Mesenchymal stem cell (in vitro differentiated cells and primary cell): ENCODE data around the gene MYO9A.
A peak's percentile ranks its signal among the peaks of the same experiment; 100 is the strongest.

Experiments used
- DNase-seq: peaks from one replicate; pipeline ENCODE4 v3.0.0-alpha.2; 2013
- H2AFZ ChIP-seq: one replicate; pipeline ENCODE4 v1.6.1; 2013; ENCODE audit warnings: low read depth, mild to moderate bottlenecking, control low read depth, inconsistent platforms, low read length, moderate library complexity
- H2AK5ac ChIP-seq: 2 replicates; pipeline ENCODE4 v1.6.1; 2013; ENCODE audit warnings: low read length, moderate library complexity, mild to moderate bottlenecking, inconsistent platforms; ENCODE audit not compliant: severe bottlenecking
- H2BK120ac ChIP-seq: one replicate; pipeline ENCODE4 v1.6.1; 2013; ENCODE audit warnings: low read depth, mild to moderate bottlenecking, inconsistent platforms, low read length, moderate library complexity
- H2BK12ac ChIP-seq, 2 experiments: one replicate each; pipeline ENCODE4 v1.6.1; 2013; ENCODE audit warnings: inconsistent platforms in 2 of 2, low read length in 2 of 2, mild to moderate bottlenecking in 2 of 2, moderate library complexity in 2 of 2, control low read depth in 1 of 2
- H2BK15ac ChIP-seq: one replicate; pipeline ENCODE4 v1.6.1; 2013; ENCODE audit warnings: mild to moderate bottlenecking, low read depth, inconsistent platforms; ENCODE audit not compliant: poor library complexity, severe bottlenecking
- H2BK5ac ChIP-seq: 2 replicates; pipeline ENCODE4 v1.6.1; 2013; ENCODE audit warnings: low read depth, mild to moderate bottlenecking, low read length, control low read depth, inconsistent platforms; ENCODE audit not compliant: poor library complexity, severe bottlenecking
- H3K14ac ChIP-seq, 2 experiments: one replicate each; pipeline ENCODE4 v1.6.1; 2013; ENCODE audit warnings: inconsistent platforms in 2 of 2, low read length in 2 of 2, control low read depth in 1 of 2, mild to moderate bottlenecking in 1 of 2, moderate library complexity in 1 of 2
- H3K18ac ChIP-seq, 2 experiments: one replicate each; pipeline ENCODE4 v1.6.1; 2013; ENCODE audit warnings: inconsistent platforms in 2 of 2, low read length in 2 of 2, control low read depth in 1 of 2, low read depth in 1 of 2, mild to moderate bottlenecking in 1 of 2
- H3K23ac ChIP-seq, 2 experiments: one replicate each; pipeline ENCODE4 v1.6.1; 2013; ENCODE audit warnings: inconsistent platforms in 2 of 2, low read length in 2 of 2, mild to moderate bottlenecking in 2 of 2, moderate library complexity in 2 of 2, control low read depth in 1 of 2
- H3K27ac ChIP-seq: 2 replicates; pipeline ENCODE4 v1.5.1; 2013; ENCODE audit warnings: mild to moderate bottlenecking, moderate library complexity, low read length, control low read depth, inconsistent platforms; ENCODE audit not compliant: poor library complexity, severe bottlenecking
- H3K27me3 ChIP-seq, 2 experiments: 2 replicates each; pipeline versions ENCODE4 v1.6.1 to v1.7.0; 2013; ENCODE audit warnings: low read length in 2 of 2, mild to moderate bottlenecking in 2 of 2, moderate library complexity in 2 of 2, control low read depth in 1 of 2, inconsistent platforms in 1 of 2; ENCODE audit not compliant: control insufficient read depth in 1 of 2, insufficient read depth in 1 of 2
- H3K36me3 ChIP-seq, 2 experiments: 2 replicates each; pipeline versions ENCODE4 v1.6.1 to v1.7.0; 2013; ENCODE audit warnings: low read length in 2 of 2, control low read depth in 1 of 2, inconsistent platforms in 1 of 2, low read depth in 1 of 2, mild to moderate bottlenecking in 1 of 2; ENCODE audit not compliant: insufficient read depth in 2 of 2, control insufficient read depth in 1 of 2
- H3K4ac ChIP-seq, 2 experiments: one replicate each; pipeline ENCODE4 v1.6.1; 2013; ENCODE audit warnings: inconsistent platforms in 2 of 2, low read length in 2 of 2, mild to moderate bottlenecking in 2 of 2, moderate library complexity in 2 of 2, control low read depth in 1 of 2, low read depth in 1 of 2
- H3K4me1 ChIP-seq: 2 replicates; pipeline ENCODE4 v1.6.1; 2013; ENCODE audit warnings: low read depth, low read length, control low read depth; ENCODE audit not compliant: control insufficient read depth, insufficient read depth
- H3K4me2 ChIP-seq: 2 replicates; pipeline ENCODE4 v1.6.1; 2013; ENCODE audit warnings: low read length, mild to moderate bottlenecking, inconsistent platforms; ENCODE audit not compliant: poor library complexity, severe bottlenecking
- H3K4me3 ChIP-seq, 2 experiments: 2 replicates each; pipeline versions ENCODE4 v1.5.1 to v1.7.0; 2013; ENCODE audit warnings: low read length in 2 of 2, mild to moderate bottlenecking in 2 of 2, control low read depth in 1 of 2, low read depth in 1 of 2; ENCODE audit not compliant: insufficient read depth in 1 of 2
- H3K79me1 ChIP-seq: replicated peaks from 2 replicates; pipeline ENCODE4 v1.6.1; 2013; ENCODE audit warnings: mild to moderate bottlenecking, control low read depth, low read length, inconsistent platforms; ENCODE audit not compliant: poor library complexity, severe bottlenecking
- H3K9ac ChIP-seq: 2 replicates; pipeline ENCODE4 v1.7.0; 2013; ENCODE audit warnings: mild to moderate bottlenecking, low read length, moderate library complexity
- H3K9me3 ChIP-seq: 2 replicates; pipeline ENCODE4 v1.7.0; 2013; ENCODE audit warnings: mild to moderate bottlenecking, low read length; ENCODE audit not compliant: control insufficient read depth
- H4K8ac ChIP-seq: one replicate; pipeline ENCODE4 v1.6.1; 2013; ENCODE audit warnings: inconsistent platforms, mild to moderate bottlenecking, low read length, moderate library complexity
- H4K91ac ChIP-seq: one replicate; pipeline ENCODE4 v1.6.1; 2013; ENCODE audit warnings: mild to moderate bottlenecking, low read length, inconsistent platforms
- WGBS: methylation state at CpG from one replicate; pipeline ENCODE4 v1.1.7; 2013; ENCODE audit warnings: mixed read lengths; 5-methylcytosine and 5-hydroxymethylcytosine counted together

MYO9A gene

GRCh38 chr15:72128359-72128758, 10.4 kb upstream of the MYO9A start:
- Histone ChIP-seq H3K79me1 (peaks cover 3% of the 10 kb centered on the region), H3K4me1 (no peaks in the 10 kb centered on the region), H3K4me3 (no peak overlapping the region), H2BK15ac (no peak overlapping the region), H3K4ac (no peak overlapping the region), H3K27ac (peak overlapping the region; percentile 35), H3K4me2 (no peak overlapping the region), H2BK12ac (no peak overlapping the region), H3K36me3 (no peaks in the 10 kb centered on the region), H3K9ac (no peak overlapping the region), H4K8ac (no peak overlapping the region), H2BK120ac (no peak overlapping the region), H2AFZ (no peak overlapping the region), H2AK5ac (no peak overlapping the region), H3K14ac (no peak overlapping the region), H3K18ac (no peak overlapping the region), H3K9me3 (no peaks in the 10 kb centered on the region), H3K27me3 (no peaks in the 10 kb centered on the region), H3K23ac (no peak overlapping the region), H4K91ac (no peak overlapping the region), H2BK5ac (no peak overlapping the region)
- DNase-seq, result no peak

DNA sequence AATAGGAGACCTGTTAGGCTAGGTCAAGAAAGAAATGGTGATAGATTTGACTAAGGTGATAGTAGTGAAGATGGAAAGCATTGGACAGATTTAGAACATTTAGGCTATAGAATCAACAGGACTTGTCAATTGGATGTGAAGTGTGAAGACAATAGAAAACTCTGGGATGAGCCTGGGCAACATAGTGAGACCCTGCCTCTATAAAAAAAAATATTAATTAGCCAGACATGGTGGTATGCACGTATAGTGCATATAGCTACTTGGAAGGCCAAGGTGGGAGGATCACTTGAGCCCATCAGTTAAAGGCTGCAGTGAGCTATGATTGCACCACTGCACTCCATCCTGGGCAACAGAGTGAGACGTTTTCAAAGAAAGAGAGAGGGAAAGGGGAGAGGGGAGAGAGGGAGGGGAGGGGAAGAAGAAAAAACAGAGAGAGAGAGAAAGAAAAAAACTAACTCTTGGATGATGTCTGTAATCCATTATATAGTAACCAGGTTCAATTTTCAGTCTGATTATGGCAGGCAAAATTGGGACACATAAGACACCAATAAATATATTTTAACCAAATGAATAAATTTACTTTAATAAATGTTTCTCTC, 9.9 kb upstream of the MYO9A start:
- Histone ChIP-seq H2AFZ (no peak overlapping the region), H3K4ac (no peak overlapping the region), H3K9ac (no peak overlapping the region), H3K14ac (no peak overlapping the region), H3K27me3 (no peaks in the 10 kb centered on the region), H2AK5ac (no peak overlapping the region), H3K27ac (no peak overlapping the region), H3K23ac (no peak overlapping the region), H2BK5ac (no peak overlapping the region), H4K8ac (no peak overlapping the region), H2BK15ac (no peak overlapping the region), H3K79me1 (peaks cover 3% of the 10 kb centered on the region), H2BK12ac (no peak overlapping the region), H3K4me2 (no peak overlapping the region), H3K4me1 (no peaks in the 10 kb centered on the region), H3K36me3 (no peaks in the 10 kb centered on the region), H2BK120ac (no peak overlapping the region), H3K18ac (no peak overlapping the region), H4K91ac (no peak overlapping the region), H3K4me3 (no peak overlapping the region), H3K9me3 (no peaks in the 10 kb centered on the region)
- no peak for DNase-seq
- WGBS, result 89% methylated on average over 2 of the region's 2 CpGs

DNA sequence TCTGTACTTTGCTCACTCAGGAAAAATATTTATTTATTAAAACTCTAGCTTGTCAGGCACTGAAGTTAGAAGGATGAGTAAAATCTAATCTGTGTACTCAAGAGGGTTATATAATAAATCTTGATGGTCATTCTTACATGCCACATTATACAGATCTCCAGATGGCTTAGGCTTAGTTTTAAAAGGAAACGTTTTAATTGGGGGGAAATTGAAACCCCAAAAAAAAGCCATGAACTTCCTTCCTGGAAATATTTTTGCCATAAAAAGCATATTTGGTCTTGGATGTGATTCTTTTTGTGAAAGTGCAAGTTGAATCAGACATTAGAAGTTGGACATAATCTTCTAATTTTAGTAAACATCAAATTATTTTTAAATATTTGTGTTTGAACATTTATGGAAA, 6.3 kb upstream of the MYO9A start:
- Histone ChIP-seq H3K23ac (no peak overlapping the region), H3K4me3 (no peak overlapping the region), H2BK12ac (no peak overlapping the region), H2BK15ac (no peak overlapping the region), H3K36me3 (no peaks in the 10 kb centered on the region), H3K9me3 (no peaks in the 10 kb centered on the region), H4K91ac (no peak overlapping the region), H3K14ac (no peak overlapping the region), H3K4ac (no peak overlapping the region), H3K79me1 (peaks cover 9% of the 10 kb centered on the region), H3K9ac (no peak overlapping the region), H3K4me1 (no peaks in the 10 kb centered on the region), H2AFZ (no peak overlapping the region), H4K8ac (no peak overlapping the region), H2BK120ac (no peak overlapping the region), H2BK5ac (no peak overlapping the region), H3K18ac (no peak overlapping the region), H3K27ac (no peak overlapping the region), H3K27me3 (no peaks in the 10 kb centered on the region), H2AK5ac (no peak overlapping the region), H3K4me2 (no peak overlapping the region)
- no peak for DNase-seq
- 43% methylated on average over 1 of the region's 1 CpG for WGBS

- Histone ChIP-seq H2BK12ac (peak overlapping the region; percentile 57 to 96), H3K27me3 (no peaks in the 10 kb centered on the region), H3K9ac (peak overlapping the region; percentile 92), H2AK5ac (no peak overlapping the region), H3K36me3 (no peaks in the 10 kb centered on the region), H3K14ac (peak overlapping the region in 1 of 2 experiments; percentile 100), H2BK5ac (peak overlapping the region; percentile 61), H4K8ac (peak overlapping the region; percentile 90), H3K4me2 (peak overlapping the region; percentile 83), H4K91ac (peak overlapping the region; percentile 87), H3K4me1 (no peaks in the 10 kb centered on the region), H3K18ac (peak overlapping the region; percentile 68 to 100), H3K23ac (peak overlapping the region in 1 of 2 experiments; percentile 80), H2BK120ac (peak overlapping the region; percentile 75), H3K9me3 (no peaks in the 10 kb centered on the region), H3K79me1 (peaks cover 14% of the 10 kb centered on the region), H3K4ac (peak overlapping the region in 1 of 2 experiments; percentile 56), H3K27ac (peak overlapping the region; percentile 63), H2BK15ac (peak overlapping the region; percentile 87), H2AFZ (peak overlapping the region; percentile 96), H3K4me3 (peak overlapping the region; percentile 93 to 97)
- under 1% methylated on average over 45 of the region's 59 CpGs for WGBS
- peak; percentile 90 for DNase-seq
These were observed 399 bp downstream of the MYO9A start for GRCh38 chr15:72117486-72118016.
